HG02970 (cell line): Measurements from ENCODE around the gene AK3.
"Not testable (repeated sequence)": the region's sequence is repeated elsewhere in the genome, so short reads cannot be mapped to it uniquely, and the experiment has no call there.

Source experiments
- ATAC-seq: cut with Tn5 transposase; IDR thresholded peaks from one replicate; pipeline ENCODE4 v1.9.1; 2021; ENCODE audit warnings: mild to moderate bottlenecking, moderate library complexity, moderate number of reproducible peaks; ENCODE audit not compliant: unreplicated experiment, low FRiP score

AK3 gene

DNA sequence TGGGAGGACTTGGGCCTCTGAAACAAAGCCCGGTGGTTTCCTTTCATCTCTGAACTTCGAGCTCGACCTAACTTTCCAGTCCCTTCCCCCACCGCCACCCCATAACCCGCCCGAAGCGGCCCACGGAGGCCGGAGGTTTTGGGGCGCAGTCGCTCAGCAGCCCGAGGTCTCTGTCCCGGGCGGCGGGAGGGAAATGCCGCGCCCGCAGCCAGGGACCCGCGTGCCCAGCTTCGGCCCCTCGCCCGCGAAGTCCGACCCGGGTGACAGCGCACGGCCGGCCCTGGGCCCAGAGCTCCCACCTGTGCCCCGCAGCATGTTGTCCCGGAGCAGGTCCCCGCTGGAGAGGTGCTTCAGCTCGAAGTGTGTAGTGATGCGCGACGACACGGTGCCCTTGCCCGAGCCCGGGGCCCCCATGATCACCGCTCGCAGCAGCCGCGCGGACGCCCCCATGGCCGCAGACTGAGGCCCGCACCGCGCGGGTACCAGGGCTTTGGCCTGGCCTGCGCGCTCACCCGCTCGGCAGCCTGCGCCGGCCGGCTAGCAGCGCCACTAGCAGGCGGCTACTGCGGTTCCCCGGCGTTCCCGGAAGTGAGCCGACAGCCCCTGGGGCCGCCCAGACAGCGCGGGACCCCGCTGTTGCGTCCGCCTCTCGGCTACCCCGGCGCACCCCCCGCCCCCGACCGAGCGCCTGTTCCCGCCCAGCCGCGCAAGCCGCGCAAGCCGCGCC, at the start of gene AK3:
Gene AK3 (minus strand): TSS at position 565 of the 727 bp plus-strand sequence. CDS start 115 bp downstream, at position 450.
- ATAC-seq = peak; percentile 84

DNA sequence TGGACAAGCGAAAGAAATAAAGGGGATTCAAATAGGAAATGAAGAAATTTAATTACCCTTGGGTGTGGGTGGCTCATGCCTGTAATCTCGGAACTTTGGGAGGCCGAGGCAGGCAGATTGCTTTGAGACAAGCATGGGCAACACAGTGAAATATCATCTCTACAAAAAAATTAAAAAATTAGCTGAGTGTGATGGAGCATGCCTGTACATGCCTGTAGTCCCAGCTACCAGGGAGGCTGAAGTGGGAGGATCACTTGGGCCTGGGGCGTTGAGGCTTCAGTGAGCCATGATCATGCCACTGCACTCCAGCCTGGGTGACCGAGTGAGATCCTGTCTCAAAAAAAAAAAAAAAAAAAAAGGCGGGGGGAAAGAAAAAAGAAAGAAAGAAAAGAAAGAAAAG, 47.7 kb upstream of the AK3 start:
- ATAC-seq = no peak

DNA sequence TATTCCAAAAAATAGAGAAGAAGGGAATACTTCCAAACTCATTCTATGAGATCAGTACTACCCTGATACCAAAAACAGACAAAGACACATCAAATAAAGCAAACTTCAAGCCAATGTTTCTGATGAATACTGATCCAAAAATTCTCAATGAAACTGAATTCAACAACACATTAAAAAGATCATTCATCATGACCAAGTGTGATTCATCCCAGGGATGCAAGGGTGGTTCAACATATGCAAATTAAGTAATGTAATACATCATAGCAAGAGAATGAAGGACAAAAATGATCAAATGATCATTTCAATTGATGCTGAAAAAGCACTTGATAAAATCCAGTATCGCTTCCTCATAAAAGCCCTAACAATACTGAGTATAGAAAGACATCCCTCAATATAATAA, 46.9 kb upstream of the AK3 start:
- no peak for ATAC-seq

DNA sequence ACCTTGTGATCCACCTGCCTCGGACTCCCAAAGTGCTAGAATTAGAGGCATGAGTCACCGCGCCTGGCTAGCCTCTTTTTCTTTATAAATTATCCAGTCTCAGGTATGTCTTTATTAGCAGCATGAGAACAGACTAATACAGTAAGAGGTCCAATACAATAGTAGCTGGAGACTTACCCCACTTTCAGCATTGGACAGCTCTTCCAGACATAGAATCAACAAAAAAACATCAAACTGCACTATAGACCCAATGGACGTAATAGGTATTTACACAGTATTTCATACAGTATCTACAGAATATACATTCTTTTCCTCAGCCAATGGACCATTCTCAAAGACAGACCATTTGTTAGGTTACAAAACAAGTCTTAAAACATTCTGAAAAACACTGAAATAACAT, 45.6 kb upstream of the AK3 start:
- ATAC-seq = no peak

DNA sequence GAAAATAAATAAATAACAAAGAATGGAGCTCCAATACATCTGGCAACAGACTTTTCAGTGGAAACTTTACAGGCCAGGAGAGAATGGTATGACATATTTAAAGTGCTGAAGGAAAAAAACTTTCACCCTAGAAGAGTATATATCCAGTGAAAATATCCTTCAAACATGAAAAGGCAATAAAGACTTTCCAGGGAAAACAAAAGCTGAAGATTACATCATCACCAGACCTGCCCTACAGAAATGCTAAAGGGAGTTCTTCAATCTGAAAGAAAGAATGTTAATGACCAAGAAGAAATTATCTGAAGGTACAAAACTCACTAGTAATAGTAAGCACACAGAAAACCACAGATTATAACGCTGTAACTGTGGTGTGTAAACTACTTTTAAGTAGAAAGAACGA, 43.4 kb upstream of the AK3 start:
- no peak for ATAC-seq

DNA sequence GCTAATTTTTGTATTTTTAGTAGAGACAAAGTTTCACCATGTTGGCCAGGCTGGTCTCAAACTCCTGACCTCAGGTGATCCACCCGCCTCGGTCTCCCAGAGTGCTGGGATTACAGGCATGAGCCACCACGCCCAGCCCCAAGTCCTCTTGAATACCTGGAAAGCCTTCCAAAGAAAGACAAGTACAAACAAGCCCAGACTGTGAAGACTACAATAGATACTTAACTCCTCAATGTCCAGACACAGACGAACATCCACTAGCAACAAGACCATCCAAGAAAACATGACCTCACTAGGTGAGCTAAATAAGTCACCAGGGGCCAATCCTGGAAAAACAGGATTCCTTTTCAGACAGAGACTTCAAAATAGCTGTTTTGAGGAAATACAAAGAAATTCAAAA, 42.2 kb upstream of the AK3 start:
- not testable (repeated sequence) for ATAC-seq

DNA sequence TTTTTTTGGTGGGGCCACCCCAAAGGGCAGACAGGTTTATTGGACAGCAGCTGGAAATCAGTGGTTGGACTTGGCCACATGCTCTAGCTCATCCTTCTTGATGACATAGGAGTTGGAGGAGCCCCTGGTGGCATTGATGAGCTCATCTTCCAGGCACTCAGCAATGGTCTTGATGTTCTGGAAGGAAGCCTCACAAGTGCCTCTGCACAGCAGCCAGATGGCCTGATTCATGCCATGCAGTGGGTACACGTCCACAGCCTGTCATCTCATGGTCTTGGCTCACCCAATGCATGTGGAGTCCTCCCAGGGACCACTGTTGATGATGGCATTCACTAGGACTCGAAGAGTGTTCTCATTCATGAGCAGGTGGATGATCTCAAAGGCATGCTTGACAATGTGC, 40.4 kb upstream of the AK3 start:
- no peak for ATAC-seq

DNA sequence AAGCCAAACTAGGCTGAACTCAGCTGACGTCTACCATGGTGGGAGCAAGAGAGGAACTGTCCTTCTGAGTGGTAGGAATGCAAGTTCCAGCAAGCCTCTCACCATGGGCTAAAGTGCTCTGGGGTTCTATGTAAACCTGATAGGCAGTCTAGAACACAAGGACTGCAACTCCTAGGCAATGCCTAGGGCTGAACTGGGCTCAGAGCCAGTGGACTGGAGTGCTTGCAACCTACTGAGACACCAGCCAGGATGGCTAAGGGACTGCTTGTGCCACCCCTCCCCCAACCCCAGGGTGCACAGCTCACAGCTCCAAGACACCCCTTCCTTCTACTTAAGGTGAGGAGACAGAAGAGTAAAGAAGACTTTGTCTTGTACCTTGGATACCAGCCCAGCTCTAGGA, 39.6 kb upstream of the AK3 start:
- ATAC-seq = no peak

DNA sequence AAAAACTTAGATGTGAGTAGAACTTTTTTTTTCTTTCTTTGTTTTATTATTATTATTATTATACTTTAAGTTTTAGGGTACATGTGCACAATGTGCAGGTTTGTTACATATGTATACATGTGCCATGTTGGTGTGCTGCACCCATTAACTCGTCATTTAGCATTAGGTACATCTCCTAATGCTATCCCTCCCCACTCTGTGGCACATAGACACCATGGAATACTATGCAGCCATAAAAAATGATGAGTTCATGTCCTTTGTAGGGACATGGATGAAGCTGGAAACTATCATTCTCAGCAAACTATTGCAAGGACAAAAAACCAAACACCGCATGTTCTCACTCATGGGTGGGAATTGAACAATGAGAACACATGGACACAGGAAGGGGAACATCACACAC, 34.0 kb upstream of the AK3 start:
- ATAC-seq = not testable (repeated sequence)

DNA sequence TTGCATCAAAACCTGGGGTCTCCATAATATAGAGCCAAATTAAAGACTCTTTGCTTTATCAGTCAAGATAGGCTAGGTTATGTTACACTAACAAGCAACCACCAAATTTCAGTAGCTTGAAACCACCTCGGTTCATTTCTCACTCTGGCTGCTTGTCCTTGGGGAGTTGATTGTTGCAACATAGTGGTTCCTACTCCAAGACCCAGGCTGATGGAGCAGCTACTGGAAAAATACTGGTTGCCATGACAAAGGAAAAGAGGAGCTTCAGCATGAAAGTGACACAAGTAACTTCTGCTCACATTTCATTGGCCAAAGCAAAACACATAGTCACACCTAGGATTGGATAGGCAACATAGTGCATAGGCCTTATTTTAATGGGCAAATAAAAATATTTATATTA, 33.2 kb upstream of the AK3 start:
- no peak for ATAC-seq

DNA sequence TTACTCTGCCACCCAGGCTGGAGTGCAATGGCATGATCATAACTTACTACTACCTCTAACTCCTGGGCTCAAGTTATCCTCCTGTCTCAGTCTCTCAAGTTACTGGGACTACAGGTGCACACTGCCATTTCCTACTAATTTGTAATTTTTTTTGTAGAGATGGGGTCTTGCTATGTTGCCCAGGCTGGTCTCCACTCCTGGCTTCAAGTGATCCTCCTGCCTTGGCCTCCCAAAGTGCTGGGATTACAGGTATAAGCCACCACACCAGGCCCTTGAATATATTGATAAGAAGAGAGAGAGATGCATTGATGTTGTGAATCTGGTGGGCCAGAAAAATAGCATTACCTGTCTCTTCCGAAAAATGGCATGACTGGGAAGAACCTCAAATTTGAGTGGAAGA, 30.8 kb upstream of the AK3 start:
- ATAC-seq = no peak

DNA sequence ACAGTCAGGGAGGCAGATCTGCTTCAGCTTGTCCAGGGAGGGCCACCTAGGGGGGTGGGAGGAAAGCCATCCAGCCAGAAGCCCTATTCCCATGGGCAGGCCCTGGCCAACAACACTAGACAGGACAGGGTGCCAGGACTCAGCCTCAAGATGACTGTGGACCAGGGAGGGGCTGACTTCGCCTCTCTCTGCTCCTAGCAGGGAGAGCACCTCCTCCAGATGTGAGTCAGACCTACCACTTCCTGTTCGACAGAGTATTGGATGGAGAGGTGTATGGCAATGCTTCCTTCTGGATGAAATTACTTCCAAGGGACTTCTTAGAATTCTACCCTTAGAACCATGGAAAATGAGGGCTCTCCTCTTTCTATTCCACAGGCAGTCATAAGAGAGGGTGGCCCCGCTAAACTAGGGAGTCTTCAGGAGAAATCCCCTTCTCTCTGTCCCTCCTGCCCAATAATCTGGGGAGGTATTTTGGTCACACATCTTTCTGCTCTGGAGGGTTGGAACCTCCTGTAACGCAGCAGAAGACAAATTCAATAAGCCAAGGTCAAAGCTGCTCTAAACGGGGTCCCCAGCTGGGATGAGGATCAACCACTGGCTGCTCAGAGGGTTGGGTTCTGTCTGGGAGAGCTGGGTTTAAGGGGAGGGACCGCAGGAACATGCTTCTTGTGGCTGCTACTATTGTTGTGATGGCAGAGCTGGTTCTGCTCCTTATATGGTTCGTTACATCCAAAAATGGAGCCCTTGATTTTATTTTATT, 28.5 kb upstream of the AK3 start:
- ATAC-seq = no peak

DNA sequence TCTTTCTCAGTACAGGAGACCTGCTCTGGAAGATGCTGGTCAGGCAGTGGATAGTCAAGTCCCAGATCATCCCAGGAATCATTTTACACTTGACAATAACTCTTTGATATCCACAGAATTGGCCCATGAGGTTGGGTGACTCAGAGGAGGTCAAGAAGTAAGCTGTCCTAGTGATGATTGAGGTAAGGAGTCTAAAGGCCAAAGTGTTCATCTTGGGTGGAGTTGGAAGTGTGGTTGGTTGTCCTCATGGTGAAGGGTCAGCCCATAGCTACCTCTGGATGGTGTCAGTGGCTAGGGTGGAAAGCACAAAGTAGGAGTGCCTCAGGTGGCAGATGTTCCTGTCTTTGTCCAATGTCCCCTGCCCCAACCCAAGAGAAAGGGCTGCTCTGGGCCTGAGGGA, 27.7 kb upstream of the AK3 start:
- ATAC-seq = no peak

DNA sequence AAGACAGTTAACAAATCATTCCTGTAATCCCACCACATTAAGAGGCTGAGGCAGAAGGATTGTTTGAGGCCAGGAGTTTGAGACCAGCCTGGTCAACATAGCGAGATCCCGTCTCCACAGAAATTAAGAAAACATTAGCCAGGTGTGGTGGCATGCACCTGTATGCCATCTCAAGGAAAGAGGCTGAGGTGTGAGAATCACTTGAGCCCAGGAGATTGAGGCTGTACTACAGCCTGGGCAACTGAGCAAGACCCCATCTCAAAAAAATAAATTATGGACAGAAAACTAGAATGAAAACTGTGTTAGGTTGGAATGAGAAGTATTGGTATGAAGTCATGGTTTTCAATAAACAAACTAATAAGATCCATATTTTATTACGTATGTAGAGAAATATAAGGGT, 23.0 kb upstream of the AK3 start:
- no peak for ATAC-seq

DNA sequence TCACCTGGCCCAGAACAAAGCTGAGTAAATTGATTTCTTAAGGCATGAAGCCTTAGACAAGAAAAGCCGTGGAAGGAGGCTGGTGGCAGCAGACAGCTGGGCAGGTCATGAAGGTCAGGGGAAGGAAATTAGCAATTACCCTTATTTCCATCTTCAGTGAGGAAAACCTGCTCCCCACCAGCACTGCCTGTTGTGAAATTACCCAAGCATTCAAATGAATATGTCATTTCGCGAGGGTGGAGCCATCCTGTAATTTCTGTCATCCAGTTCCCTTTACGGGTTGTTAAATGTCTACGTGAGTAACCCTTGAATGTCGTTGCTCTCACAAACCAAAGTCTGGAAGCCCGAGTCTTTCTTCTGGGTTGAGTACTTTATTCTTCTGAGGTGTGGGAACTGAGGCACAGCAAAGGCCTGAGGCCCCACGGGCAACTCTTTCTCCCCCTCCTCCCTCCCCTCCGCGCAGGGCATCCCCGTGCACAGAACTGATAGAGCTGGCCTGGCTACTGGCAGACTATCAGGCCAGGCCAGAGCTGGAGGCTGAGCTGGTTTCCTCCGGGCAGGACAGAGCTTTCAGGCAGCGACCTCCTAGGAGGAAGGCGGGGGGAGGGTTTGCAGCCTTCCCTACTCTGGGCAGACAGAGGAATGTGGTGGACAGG, 22.0 kb upstream of the AK3 start:
- ATAC-seq = peak; percentile 23

DNA sequence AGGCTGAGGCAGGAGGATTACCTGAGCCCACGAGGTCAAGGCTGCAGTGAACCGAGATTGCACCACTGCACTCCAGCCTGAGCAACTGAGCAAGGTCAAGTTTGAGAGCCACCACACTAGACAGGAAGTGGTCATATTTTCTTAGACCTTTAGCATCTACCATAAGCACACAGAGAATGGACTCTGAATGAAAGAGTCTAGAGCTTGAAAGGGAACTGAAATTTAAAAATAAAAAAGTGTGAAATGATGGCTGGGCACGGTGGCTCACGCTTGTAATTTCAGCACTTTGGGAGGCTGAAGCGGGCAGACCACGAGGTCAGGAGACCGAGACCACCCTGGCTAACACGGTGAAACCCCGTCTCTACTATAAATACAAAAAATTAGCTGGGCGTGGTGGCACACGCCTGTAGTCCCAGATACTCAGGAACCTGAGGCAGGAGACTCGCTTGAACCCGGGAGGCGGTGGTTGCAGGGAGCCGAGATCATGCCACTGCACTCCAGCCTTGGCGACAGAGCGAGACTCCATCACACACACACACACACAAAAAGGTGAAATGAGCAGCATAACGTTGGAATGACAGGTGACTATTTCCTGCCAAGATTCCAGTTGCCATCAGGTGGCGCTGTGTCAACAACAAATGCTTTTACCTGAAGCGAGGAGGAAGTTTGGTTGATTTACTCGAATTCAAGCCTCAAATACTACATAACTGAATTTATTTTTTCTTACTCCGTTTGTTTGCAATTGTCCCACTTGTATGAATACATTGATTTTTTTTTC, 21.3 kb upstream of the AK3 start:
- peak; percentile 63 for ATAC-seq

DNA sequence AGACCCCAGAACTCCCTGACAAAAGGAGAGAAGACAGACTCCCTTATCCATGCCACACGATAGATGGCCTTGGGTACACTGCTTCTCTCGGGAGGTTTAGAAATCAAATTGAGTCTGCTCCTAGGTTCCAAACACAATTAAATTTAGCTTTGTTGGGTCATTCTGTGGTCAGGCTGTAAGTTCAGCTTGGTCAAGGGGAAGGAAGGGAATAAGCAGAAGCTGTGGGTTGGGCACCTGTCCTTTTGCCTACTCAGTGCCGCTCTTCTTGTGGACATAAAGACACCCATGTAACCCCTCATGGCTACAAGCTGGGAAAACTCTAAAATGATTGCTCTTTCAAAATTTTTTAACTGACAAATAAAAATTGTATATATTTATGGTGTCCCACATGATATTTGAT, 19.1 kb upstream of the AK3 start:
- no peak for ATAC-seq

DNA sequence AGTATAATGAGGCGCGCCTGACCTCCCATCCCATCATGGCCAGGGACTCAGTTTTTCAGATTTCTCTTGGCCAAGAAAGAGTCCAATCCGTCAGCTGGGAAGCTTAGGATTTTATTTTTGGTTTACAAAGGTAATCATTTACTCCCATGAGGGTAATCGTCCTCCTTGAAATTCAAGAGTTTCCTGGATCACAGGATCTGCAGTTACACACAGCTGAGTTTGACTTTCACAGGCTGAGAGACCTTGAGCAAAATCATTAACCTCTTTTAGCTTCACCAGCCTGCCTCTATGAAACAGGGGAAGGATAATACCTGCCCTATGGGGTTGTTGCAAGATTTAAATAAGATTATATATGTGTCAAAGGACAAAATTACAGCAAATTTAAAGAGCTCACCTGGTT, 15.4 kb upstream of the AK3 start:
- no peak for ATAC-seq

DNA sequence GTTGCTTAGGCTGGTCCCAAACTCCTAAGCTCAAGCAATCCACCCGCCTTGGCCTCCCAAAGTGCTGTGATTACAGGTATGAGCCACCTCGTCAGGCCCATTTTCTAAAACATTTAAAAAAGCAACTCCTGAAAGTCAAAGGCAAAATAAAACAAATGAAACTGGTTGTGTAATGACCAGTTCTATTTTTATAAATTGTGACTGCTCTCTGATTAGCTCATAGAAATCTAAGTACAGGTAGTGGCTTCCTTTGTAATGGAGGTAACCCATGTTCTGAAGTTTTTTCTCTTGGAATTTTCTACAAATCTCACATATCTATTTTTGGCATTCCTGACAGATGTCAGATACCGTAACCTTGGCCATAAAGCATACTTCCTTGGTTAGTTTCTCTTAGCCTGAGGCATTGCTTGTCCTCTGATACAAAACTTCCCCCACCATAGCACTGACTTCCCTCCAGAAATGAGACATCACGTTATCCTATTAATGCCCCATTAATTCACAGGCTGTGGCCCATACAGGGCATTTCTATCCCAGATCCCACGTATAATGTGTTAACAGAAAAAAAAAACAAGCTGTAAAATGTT, 14.1 kb upstream of the AK3 start:
- ATAC-seq = no peak

DNA sequence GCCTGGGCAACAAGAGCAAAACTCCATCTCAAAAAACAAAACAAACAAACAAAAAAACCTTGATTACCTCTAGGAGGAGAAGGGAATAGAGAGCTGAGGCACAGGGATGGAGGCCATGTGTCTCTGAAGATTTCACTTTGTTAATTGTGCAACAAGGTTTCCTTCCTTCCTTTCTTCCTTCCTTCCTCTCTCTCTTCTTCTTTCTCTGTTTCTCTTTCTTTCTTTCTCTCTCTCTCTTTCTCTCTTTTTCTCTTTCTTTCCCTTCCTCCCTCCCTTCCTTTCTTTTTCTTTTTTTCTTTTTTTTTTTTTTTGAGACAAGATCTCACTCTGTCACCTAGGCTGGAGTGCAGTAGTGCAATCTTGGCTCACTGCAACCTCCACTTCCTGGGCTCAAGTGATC, 13.5 kb upstream of the AK3 start:
- ATAC-seq = not testable (repeated sequence)
